ENCODE measurements around the gene ITPA. TPM values are rescaled to one million over a fixed set of nuclear protein-coding genes. Genes with fewer than 3 reads are reported as not detected.

Gene ITPA
- total and polyA plus RNA-seq, 2 of the 13 experiments (the other 11 are each of a cell fraction or from before 2014, with no cell fraction given): 60.1 to 103 TPM

- TF ChIP-seq, protein P1, sequence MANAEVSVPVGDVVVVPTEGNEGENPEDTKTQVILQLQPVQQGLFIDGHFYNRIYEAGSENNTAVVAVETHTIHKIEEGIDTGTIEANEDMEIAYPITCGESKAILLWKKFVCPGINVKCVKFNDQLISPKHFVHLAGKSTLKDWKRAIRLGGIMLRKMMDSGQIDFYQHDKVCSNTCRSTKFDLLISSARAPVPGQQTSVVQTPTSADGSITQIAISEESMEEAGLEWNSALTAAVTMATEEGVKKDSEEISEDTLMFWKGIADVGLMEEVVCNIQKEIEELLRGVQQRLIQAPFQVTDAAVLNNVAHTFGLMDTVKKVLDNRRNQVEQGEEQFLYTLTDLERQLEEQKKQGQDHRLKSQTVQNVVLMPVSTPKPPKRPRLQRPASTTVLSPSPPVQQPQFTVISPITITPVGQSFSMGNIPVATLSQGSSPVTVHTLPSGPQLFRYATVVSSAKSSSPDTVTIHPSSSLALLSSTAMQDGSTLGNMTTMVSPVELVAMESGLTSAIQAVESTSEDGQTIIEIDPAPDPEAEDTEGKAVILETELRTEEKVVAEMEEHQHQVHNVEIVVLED (CRISPR knock-in tag; IDR thresholded peaks at IDR 0.05; ENCODE audit: borderline replicate concordance): peak; percentile 80
- TF ChIP-seq BORCS8-MEF2B (CRISPR knock-in tag; IDR thresholded peaks at IDR 0.05): no peak
- TF ChIP-seq KAT2B (IDR thresholded peaks at IDR 0.05; ENCODE audit: borderline replicate concordance, low read depth, low read length): no peak
- TF ChIP-seq, protein P2, sequence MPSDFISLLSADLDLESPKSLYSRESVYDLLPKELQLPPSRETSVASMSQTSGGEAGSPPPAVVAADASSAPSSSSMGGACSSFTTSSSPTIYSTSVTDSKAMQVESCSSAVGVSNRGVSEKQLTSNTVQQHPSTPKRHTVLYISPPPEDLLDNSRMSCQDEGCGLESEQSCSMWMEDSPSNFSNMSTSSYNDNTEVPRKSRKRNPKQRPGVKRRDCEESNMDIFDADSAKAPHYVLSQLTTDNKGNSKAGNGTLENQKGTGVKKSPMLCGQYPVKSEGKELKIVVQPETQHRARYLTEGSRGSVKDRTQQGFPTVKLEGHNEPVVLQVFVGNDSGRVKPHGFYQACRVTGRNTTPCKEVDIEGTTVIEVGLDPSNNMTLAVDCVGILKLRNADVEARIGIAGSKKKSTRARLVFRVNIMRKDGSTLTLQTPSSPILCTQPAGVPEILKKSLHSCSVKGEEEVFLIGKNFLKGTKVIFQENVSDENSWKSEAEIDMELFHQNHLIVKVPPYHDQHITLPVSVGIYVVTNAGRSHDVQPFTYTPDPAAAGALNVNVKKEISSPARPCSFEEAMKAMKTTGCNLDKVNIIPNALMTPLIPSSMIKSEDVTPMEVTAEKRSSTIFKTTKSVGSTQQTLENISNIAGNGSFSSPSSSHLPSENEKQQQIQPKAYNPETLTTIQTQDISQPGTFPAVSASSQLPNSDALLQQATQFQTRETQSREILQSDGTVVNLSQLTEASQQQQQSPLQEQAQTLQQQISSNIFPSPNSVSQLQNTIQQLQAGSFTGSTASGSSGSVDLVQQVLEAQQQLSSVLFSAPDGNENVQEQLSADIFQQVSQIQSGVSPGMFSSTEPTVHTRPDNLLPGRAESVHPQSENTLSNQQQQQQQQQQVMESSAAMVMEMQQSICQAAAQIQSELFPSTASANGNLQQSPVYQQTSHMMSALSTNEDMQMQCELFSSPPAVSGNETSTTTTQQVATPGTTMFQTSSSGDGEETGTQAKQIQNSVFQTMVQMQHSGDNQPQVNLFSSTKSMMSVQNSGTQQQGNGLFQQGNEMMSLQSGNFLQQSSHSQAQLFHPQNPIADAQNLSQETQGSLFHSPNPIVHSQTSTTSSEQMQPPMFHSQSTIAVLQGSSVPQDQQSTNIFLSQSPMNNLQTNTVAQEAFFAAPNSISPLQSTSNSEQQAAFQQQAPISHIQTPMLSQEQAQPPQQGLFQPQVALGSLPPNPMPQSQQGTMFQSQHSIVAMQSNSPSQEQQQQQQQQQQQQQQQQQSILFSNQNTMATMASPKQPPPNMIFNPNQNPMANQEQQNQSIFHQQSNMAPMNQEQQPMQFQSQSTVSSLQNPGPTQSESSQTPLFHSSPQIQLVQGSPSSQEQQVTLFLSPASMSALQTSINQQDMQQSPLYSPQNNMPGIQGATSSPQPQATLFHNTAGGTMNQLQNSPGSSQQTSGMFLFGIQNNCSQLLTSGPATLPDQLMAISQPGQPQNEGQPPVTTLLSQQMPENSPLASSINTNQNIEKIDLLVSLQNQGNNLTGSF (CRISPR knock-in tag; IDR thresholded peaks at IDR 0.05): no peak
- no peak for TF ChIP-seq CBX2 (IDR thresholded peaks at IDR 0.05; ENCODE audit: low read depth, low read length)
- TF ChIP-seq CBX2 (CRISPR knock-in tag; IDR thresholded peaks at IDR 0.05; ENCODE audit: low read depth): no peak
- peak; percentile 98 for TF ChIP-seq XRCC5 (optimal IDR thresholded peaks at IDR 0.05; ENCODE audit: low read length)
- peak; percentile 4; the same call in 1 of the 2 replicates for TF ChIP-seq ZSCAN20 (CRISPR knock-in tag; IDR thresholded peaks at IDR 0.05; ENCODE audit: borderline replicate concordance)
- no peak for TF ChIP-seq ZC3H4 (CRISPR knock-in tag; IDR thresholded peaks at IDR 0.05; ENCODE audit: borderline replicate concordance)
- TF ChIP-seq, protein P3, sequence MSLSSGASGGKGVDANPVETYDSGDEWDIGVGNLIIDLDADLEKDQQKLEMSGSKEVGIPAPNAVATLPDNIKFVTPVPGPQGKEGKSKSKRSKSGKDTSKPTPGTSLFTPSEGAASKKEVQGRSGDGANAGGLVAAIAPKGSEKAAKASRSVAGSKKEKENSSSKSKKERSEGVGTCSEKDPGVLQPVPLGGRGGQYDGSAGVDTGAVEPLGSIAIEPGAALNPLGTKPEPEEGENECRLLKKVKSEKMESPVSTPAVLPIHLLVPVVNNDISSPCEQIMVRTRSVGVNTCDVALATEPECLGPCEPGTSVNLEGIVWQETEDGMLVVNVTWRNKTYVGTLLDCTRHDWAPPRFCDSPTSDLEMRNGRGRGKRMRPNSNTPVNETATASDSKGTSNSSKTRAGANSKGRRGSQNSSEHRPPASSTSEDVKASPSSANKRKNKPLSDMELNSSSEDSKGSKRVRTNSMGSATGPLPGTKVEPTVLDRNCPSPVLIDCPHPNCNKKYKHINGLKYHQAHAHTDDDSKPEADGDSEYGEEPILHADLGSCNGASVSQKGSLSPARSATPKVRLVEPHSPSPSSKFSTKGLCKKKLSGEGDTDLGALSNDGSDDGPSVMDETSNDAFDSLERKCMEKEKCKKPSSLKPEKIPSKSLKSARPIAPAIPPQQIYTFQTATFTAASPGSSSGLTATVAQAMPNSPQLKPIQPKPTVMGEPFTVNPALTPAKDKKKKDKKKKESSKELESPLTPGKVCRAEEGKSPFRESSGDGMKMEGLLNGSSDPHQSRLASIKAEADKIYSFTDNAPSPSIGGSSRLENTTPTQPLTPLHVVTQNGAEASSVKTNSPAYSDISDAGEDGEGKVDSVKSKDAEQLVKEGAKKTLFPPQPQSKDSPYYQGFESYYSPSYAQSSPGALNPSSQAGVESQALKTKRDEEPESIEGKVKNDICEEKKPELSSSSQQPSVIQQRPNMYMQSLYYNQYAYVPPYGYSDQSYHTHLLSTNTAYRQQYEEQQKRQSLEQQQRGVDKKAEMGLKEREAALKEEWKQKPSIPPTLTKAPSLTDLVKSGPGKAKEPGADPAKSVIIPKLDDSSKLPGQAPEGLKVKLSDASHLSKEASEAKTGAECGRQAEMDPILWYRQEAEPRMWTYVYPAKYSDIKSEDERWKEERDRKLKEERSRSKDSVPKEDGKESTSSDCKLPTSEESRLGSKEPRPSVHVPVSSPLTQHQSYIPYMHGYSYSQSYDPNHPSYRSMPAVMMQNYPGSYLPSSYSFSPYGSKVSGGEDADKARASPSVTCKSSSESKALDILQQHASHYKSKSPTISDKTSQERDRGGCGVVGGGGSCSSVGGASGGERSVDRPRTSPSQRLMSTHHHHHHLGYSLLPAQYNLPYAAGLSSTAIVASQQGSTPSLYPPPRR (CRISPR knock-in tag; IDR thresholded peaks at IDR 0.05; ENCODE audit: borderline replicate concordance): peak; percentile 98
- peak; percentile 77; the same call in 1 of the 2 replicates for TF ChIP-seq SIX1 (CRISPR knock-in tag; IDR thresholded peaks at IDR 0.05; ENCODE audit: borderline replicate concordance)
- TF ChIP-seq ZNF703 (CRISPR knock-in tag; IDR thresholded peaks at IDR 0.05; ENCODE audit: borderline replicate concordance): peak; percentile 64
- TF ChIP-seq ZNF326 (CRISPR knock-in tag; IDR thresholded peaks at IDR 0.05; ENCODE audit: borderline replicate concordance): no peak
Observed at GRCh38 chr20:3222635-3223600, 13.6 kb downstream of the ITPA start (continued).

Data from HepG2 (cell line).